GM19455 (cell line): Measurements from ENCODE around the gene SLC22A23.

ENCODE experiments used
- ATAC-seq: cut with Tn5 transposase; IDR thresholded peaks from one replicate; pipeline ENCODE4 v1.9.1; 2021; ENCODE audit not compliant: unreplicated experiment

SLC22A23 gene

DNA sequence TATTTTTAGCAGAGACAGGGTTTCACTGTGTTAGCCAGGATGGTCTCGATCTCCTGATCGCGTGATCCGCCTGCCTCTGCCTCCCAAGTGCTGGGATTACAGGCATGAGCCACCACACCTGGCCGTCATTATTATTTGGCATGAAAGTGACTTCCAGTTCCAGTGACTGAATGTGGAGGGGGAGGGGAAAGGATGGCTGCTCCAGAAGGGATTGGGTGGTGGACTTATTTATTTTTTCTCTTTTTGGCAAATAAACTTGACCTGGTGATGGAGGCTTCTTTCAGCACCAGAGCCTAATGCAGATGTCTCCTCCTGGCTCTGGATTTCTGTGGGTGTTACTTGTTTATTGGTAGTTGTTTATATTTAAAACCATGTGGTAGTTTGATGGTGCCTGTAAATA is 16.9 kb upstream of the SLC22A23 start:
- ATAC-seq = no peak

DNA sequence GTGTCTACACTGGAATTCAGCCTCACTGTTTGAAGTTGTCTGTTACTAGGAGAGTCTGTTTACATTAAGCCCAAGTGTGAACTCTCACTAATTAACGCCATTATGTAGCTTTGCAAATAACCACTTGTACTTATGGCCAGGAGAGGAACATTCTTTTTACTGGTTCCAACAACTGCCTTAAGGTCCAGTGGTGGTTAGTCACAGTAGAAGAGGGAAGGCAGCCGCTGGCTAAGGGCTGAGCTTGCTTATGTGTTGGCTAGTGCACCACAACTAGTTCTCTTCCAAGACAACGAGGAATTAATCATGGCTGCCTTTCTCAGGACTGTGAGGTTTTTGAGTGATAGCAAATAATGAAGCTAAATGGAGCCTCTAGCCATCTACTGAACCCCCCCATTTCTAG is 14.9 kb upstream of the SLC22A23 start:
- no peak for ATAC-seq

DNA sequence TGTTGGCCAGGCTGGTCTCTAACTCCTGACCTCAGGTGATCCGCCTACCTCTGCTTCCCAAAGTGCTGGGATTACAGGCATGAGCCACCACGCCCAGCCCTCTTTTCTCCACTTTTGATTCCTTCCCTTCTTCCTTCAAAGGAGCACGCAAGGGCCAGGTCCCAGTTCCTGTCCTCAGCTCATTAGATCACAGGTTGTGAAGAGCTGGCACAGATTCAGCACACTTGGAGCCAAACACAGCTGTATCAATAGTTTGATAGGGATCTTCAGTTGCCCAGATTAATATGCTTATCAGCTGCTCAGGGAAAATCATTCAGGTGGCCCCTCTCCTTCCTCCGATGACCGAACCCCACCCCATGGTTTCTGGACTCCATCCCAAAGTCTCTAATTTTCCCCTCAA is 14.4 kb upstream of the SLC22A23 start:
- no peak for ATAC-seq

DNA sequence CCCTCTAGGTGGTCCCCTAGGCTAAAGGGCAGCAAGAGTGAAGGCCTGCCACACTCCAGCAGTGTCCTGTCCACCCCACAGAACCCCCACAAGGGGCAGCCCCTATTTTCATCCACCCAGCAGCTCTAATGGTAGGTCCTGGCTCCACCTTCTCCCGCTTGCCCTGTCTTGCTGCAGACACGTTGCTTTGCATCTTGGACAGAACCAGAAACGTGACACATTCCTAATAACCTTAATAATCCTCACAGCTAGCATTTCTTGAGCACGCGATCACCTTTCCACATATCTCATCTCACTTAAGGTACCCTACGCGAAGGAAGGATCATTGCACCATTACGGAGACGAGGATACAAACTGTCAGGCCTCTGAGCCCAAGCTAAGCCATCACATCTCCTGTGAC is 11.7 kb upstream of the SLC22A23 start:
- ATAC-seq = no peak

DNA sequence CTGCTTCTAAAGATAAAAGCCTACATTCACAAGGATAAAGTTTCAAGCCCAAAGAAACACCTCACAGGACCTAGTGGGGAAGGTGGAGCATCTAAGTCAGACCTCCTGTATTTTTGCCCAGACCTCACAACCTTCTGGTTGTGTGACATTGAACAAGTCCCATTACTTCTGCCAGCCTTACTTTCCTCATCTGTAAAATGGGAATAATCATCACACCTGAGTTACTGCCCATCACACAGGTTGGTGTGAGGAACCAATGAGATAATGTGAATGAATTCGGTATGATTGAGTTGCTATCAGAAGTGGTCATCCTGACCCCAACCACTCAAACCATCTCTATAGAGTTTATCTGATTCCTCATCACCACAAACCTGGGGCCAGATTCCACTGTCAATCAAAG is 11.1 kb upstream of the SLC22A23 start:
- no peak for ATAC-seq

- ATAC-seq = no peak
Measured at GRCh38 chr6:3466488-3467219, 9.8 kb upstream of the SLC22A23 start.

- ATAC-seq = no peak
Measured at GRCh38 chr6:3460253-3460652, 3.4 kb upstream of the SLC22A23 start.

DNA sequence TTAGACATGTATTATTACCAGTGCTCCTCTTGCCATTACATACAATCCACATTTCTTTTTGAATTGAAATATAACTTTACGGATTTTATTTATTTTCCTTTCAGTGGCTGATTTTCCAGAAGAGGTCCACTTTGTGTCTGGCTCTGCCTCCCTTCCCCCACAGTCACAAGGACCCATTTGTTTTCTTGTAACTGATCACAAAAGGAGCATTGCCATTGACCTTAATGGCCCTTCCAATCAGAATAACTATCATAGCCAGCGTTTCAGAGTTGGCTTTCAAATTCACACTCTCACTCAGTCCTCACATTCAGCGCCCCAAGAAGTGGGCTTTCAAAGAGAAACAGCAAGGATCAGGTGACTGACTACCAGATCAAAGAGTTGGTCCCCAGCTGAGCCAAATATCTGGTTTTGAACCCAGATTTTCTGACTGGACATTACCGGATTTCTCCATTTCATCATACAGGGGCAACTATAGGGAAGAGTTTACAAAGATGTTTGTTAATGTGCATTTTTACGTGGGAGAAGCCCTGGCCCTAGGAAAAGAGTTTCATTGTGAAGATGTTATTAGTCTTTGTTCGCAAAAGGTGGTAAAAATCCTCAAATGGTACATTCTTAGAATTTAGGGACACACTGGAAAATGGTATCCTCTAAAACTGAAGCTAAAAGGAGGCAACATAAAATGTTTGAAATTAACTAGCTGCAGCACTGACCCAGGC is 2.0 kb upstream of the SLC22A23 start:
- no peak for ATAC-seq

DNA sequence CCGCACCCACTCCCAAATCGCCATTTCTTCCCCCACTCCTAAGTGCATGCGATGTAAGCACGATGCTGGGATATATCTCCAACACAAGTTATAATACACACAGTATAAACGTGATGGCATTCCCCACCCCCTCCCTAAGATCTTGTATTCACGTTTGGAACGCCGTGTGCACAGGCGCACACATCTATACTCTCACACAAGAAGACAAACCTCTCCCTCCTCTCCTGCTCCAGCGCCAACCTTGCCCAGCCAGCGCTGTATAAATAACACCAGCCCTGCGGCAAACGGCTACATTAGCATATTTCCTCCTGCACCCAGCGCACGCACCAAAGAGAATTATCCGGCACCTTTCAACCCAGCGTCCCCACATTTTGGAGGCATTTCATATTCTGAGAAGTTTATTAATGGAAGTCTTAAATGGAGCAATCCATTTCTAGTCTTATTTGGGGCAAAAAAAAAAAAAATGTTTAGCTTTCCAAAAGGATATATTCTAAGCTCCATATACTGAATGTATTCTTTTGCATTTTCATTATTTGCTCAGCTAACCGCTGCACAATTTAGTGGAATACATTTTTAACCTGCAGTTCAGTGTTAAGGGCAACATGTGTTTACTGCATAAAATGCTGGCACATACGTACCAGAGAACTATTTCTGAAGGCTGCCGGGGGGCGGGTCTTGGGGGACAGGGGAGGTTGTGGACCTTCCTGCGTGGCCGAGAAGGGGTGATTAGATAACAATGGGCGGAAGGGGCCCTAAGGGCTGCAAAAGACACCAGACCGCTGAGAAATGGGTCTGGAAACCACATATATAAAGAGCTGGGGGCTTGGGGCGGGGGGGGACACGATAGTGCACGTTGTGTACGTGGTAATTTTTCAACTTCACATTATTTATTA is 1.1 kb upstream of the SLC22A23 start:
- no peak for ATAC-seq

- ATAC-seq = peak; percentile 42
Measured at GRCh38 chr6:3456395-3456897, 404 bp downstream of the SLC22A23 start.

DNA sequence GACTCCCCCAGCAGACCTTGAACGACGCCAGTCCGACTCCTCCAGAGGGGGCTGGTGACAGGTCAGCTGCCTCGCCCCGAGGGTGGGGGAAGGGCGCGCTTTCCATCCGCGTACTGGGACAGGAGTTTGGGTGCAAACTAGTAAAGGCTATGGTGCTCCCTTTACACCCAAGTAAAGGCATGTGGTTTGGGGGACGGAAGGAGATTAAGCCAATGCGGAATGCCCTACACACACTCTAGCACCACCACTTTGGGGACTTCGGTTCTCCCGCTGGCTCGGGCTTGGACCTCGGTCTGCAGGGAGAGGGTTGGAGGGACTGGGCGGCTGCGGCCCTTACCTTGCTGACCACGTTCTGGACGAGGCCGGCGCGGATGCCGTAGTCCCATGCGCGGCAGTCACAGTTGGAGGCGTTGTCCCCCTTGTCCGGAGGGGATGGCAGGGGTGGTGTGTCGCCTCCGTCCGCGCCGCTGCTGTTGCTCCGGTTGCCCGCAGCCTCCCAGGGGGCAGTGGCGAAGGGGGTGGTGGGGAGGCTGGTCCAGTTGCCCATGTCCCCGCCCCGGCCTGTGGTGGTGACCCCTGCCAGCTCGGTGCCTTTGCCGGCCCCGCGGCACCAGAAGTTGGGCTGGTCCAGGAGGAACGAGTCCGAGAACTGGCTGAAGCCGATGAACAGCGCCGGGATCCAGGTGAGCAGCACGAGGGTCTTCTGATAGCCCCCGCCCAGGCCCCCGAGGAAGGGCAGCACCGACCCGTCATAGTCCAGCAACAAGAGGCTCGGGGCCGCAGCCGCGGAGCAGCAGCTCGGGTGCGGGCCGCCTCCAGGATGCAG is 1.1 kb downstream of the SLC22A23 start:
- ATAC-seq = no peak

- no peak for ATAC-seq
Measured at GRCh38 chr6:3455147-3455568, 1.7 kb downstream of the SLC22A23 start.

DNA sequence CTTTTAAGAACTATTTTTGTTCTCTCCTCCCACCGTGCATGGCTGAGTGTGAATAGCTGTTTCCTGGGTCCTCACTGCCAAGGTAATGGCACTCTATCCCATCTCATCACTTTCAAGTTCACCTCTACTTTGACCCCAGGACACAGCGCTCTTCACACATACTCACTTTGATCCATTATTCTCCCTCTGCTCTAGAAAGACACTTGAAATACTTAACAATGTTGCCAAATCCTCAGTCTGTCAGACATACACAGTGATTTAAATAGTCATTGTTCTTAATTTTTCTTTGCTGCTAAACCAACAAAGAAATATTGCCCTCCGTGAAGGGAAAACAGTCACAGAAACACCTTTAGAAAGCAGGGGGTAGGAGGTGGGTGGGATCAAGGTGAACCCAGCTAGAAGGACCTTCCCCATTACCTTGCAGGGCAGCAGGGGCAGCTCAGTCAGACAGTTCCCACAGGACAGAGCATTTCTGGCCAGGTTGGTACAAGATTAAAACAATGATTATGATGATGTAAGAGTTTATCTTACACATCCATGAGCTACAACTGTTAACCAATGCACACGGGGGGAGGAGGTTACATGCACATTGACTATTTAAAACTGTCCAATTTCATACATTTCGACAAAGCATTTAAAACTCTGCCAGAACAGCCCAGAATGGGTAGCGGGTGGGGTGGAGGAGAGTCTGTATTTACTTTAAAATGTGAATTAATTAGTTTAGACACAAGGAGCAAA is 2.4 kb downstream of the SLC22A23 start:
- no peak for ATAC-seq

DNA sequence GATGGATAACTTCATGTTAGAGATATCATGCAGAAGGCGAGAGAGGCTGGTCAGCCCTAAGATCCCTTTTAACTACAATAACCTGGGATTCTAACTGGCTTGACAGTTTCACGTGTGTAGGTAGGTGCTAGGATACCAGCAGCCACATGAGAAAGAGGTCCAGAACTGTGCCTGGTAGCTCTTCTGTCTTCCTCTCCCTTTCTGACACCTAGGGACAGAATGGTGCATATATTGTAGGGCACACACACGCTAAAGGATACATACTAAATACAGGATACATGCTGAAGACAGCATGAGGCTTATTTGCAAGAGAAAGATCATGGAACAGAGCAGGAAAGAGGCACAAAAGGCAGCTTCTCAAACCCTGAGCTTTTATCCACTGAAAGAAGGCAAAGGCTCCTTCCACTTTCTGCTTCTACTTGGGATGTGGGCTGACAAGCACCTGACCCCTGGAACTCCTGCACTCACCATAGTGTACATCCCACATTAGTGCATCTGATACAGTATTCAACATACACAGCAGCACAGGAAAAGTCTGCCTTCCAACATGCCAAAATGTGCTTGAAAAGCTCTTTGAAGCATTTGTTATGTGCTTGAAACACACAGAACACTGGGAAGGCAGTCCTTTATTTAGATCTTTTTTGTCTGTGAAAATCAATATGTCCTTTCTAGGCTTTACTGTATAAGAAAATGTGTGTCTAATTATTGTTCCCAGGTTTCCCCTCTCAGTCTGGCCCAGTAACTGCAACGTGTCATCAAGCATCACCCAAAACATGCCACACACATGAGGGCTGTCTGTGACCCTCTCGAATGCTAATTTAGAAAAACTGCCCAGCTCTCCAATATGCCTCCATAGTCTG is 3.2 kb downstream of the SLC22A23 start:
- ATAC-seq = no peak

- no peak for ATAC-seq
Measured at GRCh38 chr6:3451498-3451897, 5.4 kb downstream of the SLC22A23 start.

DNA sequence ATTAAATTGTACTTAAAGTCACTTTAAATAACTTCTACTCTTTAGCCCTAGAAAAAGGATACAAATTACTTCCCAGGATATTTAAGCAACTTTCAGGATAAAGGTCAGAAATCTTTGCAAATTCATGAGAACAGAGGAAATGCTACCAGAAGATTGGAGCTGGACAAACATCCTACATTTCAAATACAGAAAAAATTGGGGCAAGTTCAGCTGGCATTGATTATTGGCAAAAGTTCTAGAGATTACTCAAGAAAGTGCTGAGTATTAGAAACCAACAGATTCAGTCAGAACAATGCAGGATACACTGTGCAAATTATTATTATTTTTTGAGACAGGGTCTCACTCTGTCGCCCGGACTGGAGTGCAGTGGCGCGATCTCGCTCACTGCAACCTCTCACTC is 6.0 kb downstream of the SLC22A23 start:
- no peak for ATAC-seq

DNA sequence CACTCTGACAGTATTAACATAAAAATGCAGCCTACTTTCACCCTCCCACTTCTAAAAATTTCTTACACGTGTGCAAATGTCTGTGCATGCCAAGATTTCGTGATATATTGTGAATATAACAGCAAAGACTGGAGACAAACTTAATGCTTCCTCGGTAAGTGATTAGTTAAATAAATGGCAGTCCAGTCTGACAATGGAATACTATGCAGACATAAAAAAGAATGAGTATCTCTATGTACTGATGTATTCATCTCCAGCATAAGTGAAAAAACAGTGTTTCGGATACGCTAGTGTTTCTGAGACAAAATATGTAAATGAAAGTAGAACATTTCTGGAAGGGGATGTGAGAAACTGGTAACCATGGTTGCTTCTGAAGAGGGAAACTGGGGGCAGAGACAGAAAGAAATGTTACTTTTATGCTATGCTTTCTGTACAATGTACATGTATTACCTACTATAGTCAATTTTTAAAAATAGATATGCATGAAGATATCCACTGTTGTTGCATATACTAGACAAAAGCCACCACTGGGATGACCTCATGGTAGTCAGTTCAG is 7.0 kb downstream of the SLC22A23 start:
- no peak for ATAC-seq

DNA sequence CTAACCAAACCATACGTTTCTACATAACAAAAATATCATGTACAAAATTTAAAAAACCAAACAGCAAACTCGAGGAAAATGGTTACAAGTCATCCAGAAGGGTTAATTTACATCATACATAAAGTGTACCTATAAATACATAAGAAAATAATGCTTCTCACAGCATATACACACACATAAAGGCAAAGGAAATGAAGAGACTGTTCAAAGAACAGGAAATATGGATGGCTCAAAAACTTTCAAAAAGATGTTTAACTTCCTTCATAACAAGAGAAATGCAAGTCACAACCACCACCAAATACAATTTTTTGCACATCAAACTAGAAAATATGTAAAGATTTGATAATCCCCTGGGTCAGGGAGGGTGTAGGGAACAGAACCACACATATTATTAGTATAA is 7.5 kb downstream of the SLC22A23 start:
- ATAC-seq = no peak

DNA sequence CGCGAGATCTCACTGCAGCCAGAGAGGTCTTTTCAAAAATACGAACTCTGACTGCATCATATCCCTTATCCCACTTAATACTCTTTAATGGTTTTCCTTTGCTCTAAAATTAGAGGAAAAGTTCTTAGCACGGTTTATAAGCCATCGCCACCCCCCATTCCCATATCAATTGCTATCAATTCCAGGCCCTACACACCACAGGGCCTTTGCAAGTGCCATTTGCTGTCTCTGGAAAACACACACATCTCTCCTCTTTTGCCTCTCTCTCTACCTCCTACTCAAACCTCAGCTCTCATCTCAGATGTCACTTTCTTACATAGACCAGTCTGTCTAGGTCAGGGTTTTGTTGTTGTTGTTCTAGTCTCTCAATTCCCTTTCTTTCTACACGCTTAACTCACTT is 9.8 kb downstream of the SLC22A23 start:
- no peak for ATAC-seq
